H1 (cell line): ENCODE data around the gene CCL7. TPM values are rescaled to one million over a fixed set of nuclear protein-coding genes. Genes with fewer than 3 reads are reported as not detected.

ENCODE experiments used
- CTCF ChIA-PET: fragments of 300-600 bp; sonication (Branson Sonifier 250); formaldehyde crosslinking; loops from one replicate; lab custom pipeline; 2021; ENCODE audit not compliant: partially characterized antibody; lab: Charles Lee
- POLR2A ChIA-PET: fragments of 300-600 bp; sonication (Branson Sonifier 250); formaldehyde crosslinking; loops from one replicate; lab custom pipeline; 2021; ENCODE audit warnings: inconsistent platforms; ENCODE audit not compliant: partially characterized antibody; lab: Charles Lee
- DNase-seq, 2 experiments: peaks; one replicate each; pipeline versions ENCODE4 v3.0.0 to v3.0.0-alpha.2; 2010 to 2022; ENCODE audit warnings: low spot score in 2 of 2, low read depth in 1 of 2, mixed read lengths in 1 of 2
- FAIRE-seq: peaks from 2 replicates; lab custom pipeline; 2011; peaks lifted over from hg19 to GRCh38; lab: Jason Lieb, UNC
- H2AFZ ChIP-seq: 2 replicates; pipeline ENCODE4 v1.8.1; 2012; ENCODE audit warnings: low read length, inconsistent platforms
- H2AK5ac ChIP-seq: 2 replicates; pipeline ENCODE4 v1.6.1; 2013; ENCODE audit warnings: low read depth, low read length
- H2BK120ac ChIP-seq: replicated peaks from 2 replicates; pipeline ENCODE3; 2013; ENCODE audit warnings: low read depth, low read length, inconsistent platforms
- H2BK12ac ChIP-seq: 2 replicates; pipeline ENCODE4 v1.6.1; 2013; ENCODE audit warnings: low read depth, low read length
- H2BK15ac ChIP-seq: 2 replicates; pipeline ENCODE4 v1.6.1; 2013; ENCODE audit warnings: low read length
- H2BK20ac ChIP-seq: 2 replicates; pipeline ENCODE4 v1.6.1; 2013; ENCODE audit warnings: low read length
- H2BK5ac ChIP-seq: 2 replicates; pipeline ENCODE4 v1.6.1; 2013; ENCODE audit warnings: low read depth, low read length
- H3K14ac ChIP-seq: 2 replicates; pipeline ENCODE4 v1.6.1; 2013; ENCODE audit warnings: inconsistent platforms; ENCODE audit not compliant: insufficient read length
- H3K18ac ChIP-seq: 2 replicates; pipeline ENCODE4 v1.6.1; 2013; ENCODE audit warnings: low read length; ENCODE audit errors: extremely low read depth
- H3K23ac ChIP-seq: 2 replicates; pipeline ENCODE4 v1.6.1; 2013; ENCODE audit warnings: inconsistent platforms; ENCODE audit not compliant: insufficient read length
- H3K23me2 ChIP-seq: 2 replicates; pipeline ENCODE4 v1.6.1; 2013; ENCODE audit warnings: low read depth, low read length
- H3K27ac ChIP-seq: 2 replicates; pipeline ENCODE4 v1.6.1; 2011; ENCODE audit warnings: low read depth, low read length, inconsistent platforms
- H3K27me3 ChIP-seq, 4 experiments: replicated peaks in 1 of 4; 1 replicate in 1 of 4; 2 replicates in 3 of 4; pipeline versions ENCODE4 v1.6.1 to v1.8.1; 2011 to 2013; ENCODE audit warnings: low read length in 3 of 4, mild to moderate bottlenecking in 3 of 4, inconsistent platforms in 2 of 4, mixed read lengths in 2 of 4, moderate library complexity in 1 of 4; ENCODE audit not compliant: control insufficient read depth in 3 of 4, insufficient read depth in 3 of 4; ENCODE audit errors: extremely low read depth in 1 of 4
- H3K36me3 ChIP-seq, 4 experiments: 2 replicates each; pipeline versions ENCODE4 v1.6.1 to v1.8.1; 2011 to 2013; ENCODE audit warnings: mild to moderate bottlenecking in 4 of 4, low read length in 3 of 4, moderate library complexity in 2 of 4, control low read depth in 1 of 4, inconsistent platforms in 1 of 4; ENCODE audit not compliant: insufficient read depth in 4 of 4, control insufficient read depth in 2 of 4
- H3K4ac ChIP-seq: replicated peaks from 2 replicates; pipeline ENCODE3; 2013; ENCODE audit warnings: low read length, low read depth, mixed read lengths, inconsistent platforms; ENCODE audit not compliant: insufficient read length
- H3K4me1 ChIP-seq, 4 experiments: replicated peaks in 1 of 4; 1 replicate in 1 of 4; 2 replicates in 3 of 4; pipeline versions ENCODE4 v1.6.1 to v1.8.1; 2011 to 2013; ENCODE audit warnings: low read length in 3 of 4, inconsistent platforms in 2 of 4, mixed read lengths in 1 of 4; ENCODE audit not compliant: insufficient read depth in 4 of 4, control insufficient read depth in 3 of 4
- H3K4me2 ChIP-seq, 2 experiments: 2 replicates each; pipeline versions ENCODE4 v1.6.1 to v1.8.1; 2011 to 2013; ENCODE audit warnings: low read depth in 2 of 2, low read length in 2 of 2, control low read depth in 1 of 2, inconsistent platforms in 1 of 2, mild to moderate bottlenecking in 1 of 2; ENCODE audit not compliant: insufficient read depth in 1 of 2
- H3K4me3 ChIP-seq, 4 experiments: fragments of 200-600, 300-600 bp in 1 of 4; sonication (generic), shearing (Covaris generic), sonication (Bioruptor Twin) in 1 of 4; 2 replicates each; pipeline versions ENCODE4 v1.5.1 to v1.8.1; 2011 to 2016; ENCODE audit warnings: low read length in 4 of 4, low read depth in 3 of 4, control low read depth in 2 of 4, inconsistent platforms in 2 of 4, mild to moderate bottlenecking in 2 of 4, mixed read lengths in 1 of 4, moderate library complexity in 1 of 4; ENCODE audit not compliant: insufficient read depth in 2 of 4; ENCODE audit errors: extremely low read depth in 1 of 4
- H3K56ac ChIP-seq: replicated peaks from 2 replicates; pipeline ENCODE3; 2013; ENCODE audit warnings: low read depth, mild to moderate bottlenecking, mixed read lengths, low read length, inconsistent platforms; ENCODE audit not compliant: insufficient read length
- H3K79me1 ChIP-seq: 2 replicates; pipeline ENCODE4 v1.6.1; 2013; ENCODE audit warnings: low read depth, low read length, control low read depth
- H3K79me2 ChIP-seq, 2 experiments: 2 replicates each; pipeline versions ENCODE4 v1.6.1 to v1.8.1; 2012 to 2013; ENCODE audit warnings: low read length in 2 of 2, mild to moderate bottlenecking in 2 of 2, inconsistent platforms in 1 of 2; ENCODE audit not compliant: insufficient read depth in 2 of 2, control insufficient read depth in 1 of 2
- H3K9ac ChIP-seq, 4 experiments: replicated peaks in 1 of 4; 1 replicate in 1 of 4; 2 replicates in 3 of 4; pipeline versions ENCODE4 v1.6.1 to v1.8.1; 2011 to 2013; ENCODE audit warnings: low read depth in 3 of 4, low read length in 3 of 4, control low read depth in 2 of 4, mild to moderate bottlenecking in 2 of 4, moderate library complexity in 2 of 4, inconsistent platforms in 1 of 4; ENCODE audit errors: extremely low read depth in 1 of 4
- H3K9me3 ChIP-seq, 2 experiments: 2 replicates each; pipeline versions ENCODE4 v1.6.1 to v1.8.1; 2012 to 2013; ENCODE audit warnings: mild to moderate bottlenecking in 2 of 2, moderate library complexity in 2 of 2, control low read depth in 1 of 2, inconsistent platforms in 1 of 2, low read depth in 1 of 2, low read length in 1 of 2, mixed read lengths in 1 of 2; ENCODE audit not compliant: insufficient read depth in 2 of 2
- H4K20me1 ChIP-seq, 2 experiments: replicated peaks in 1 of 2; 2 replicates each; pipeline versions ENCODE3 to v1.8.1; 2011 to 2013; ENCODE audit warnings: inconsistent platforms in 2 of 2, low read length in 2 of 2, mild to moderate bottlenecking in 1 of 2; ENCODE audit not compliant: insufficient read depth in 2 of 2, control insufficient read depth in 1 of 2
- H4K5ac ChIP-seq: 2 replicates; pipeline ENCODE4 v1.6.1; 2013; ENCODE audit warnings: low read length, low read depth, mixed read lengths, inconsistent platforms; ENCODE audit not compliant: insufficient read length
- H4K8ac ChIP-seq: 2 replicates; pipeline ENCODE4 v1.8.0; 2013; ENCODE audit warnings: mild to moderate bottlenecking, moderate library complexity, low read length, inconsistent platforms; ENCODE audit not compliant: insufficient read depth; ENCODE audit errors: extremely low read depth
- H4K91ac ChIP-seq: replicated peaks from 2 replicates; pipeline ENCODE3; 2013; ENCODE audit warnings: low read length, mixed read lengths, inconsistent platforms; ENCODE audit not compliant: insufficient read length
- ASH2L ChIP-seq: fragments of 200-600, 300-600 bp; sonication (generic); IDR thresholded peaks from one replicate; pipeline ENCODE4 v1.7.1; 2017; ENCODE audit warnings: low read length
- ATF3 ChIP-seq: IDR thresholded peaks from 2 replicates; pipeline ENCODE4 v1.6.1; 2011; ENCODE audit warnings: low read depth, mild to moderate bottlenecking, low read length; ENCODE audit not compliant: insufficient read depth
- CREB1 ChIP-seq: IDR thresholded peaks from 2 replicates; pipeline ENCODE4 v1.6.1; 2012; ENCODE audit warnings: inconsistent platforms
- EP300 ChIP-seq, 2 experiments: IDR thresholded peaks; 1 replicate in 1 of 2; 2 replicates in 1 of 2; pipeline ENCODE4 v1.6.1; 2011 to 2012; ENCODE audit warnings: low read depth in 2 of 2, low read length in 2 of 2, mild to moderate bottlenecking in 2 of 2, borderline replicate concordance in 1 of 2, inconsistent platforms in 1 of 2, moderate library complexity in 1 of 2
- JUN ChIP-seq: IDR thresholded peaks from 2 replicates; pipeline ENCODE4 v1.6.1; 2011; ENCODE audit warnings: low read depth, mild to moderate bottlenecking, improper control_type of control experiment, low read length
- KDM5A ChIP-seq: fragments of 200-600 bp; IDR thresholded peaks from 2 replicates; pipeline ENCODE4 v1.7.1; 2012; ENCODE audit warnings: mild to moderate bottlenecking, low read length, inconsistent platforms, mixed read lengths
- MAX ChIP-seq: IDR thresholded peaks from 2 replicates; pipeline ENCODE4 v1.6.1; 2012; ENCODE audit warnings: inconsistent platforms
- RBBP5 ChIP-seq: IDR thresholded peaks from 2 replicates; pipeline ENCODE4 v1.7.1; 2012; ENCODE audit warnings: low read depth, mild to moderate bottlenecking, inconsistent platforms, low read length, moderate library complexity, borderline replicate concordance
- RFX5 ChIP-seq: IDR thresholded peaks from 2 replicates; pipeline ENCODE4 v1.6.1; 2011; ENCODE audit warnings: low read depth, low read length, improper control_type of control experiment, borderline replicate concordance
- RNF2 ChIP-seq: fragments of 200-900, 300-1000 bp; sonication (generic); IDR thresholded peaks from 2 replicates; pipeline ENCODE4 v1.7.1; 2016; ENCODE audit warnings: borderline replicate concordance, low read depth, mild to moderate bottlenecking, antibody characterized with exemption, low read length; ENCODE audit not compliant: poor library complexity, severe bottlenecking; ENCODE audit errors: missing control alignments
- SP4 ChIP-seq: IDR thresholded peaks from 2 replicates; pipeline ENCODE4 v1.6.1; 2012; ENCODE audit warnings: low read length, inconsistent platforms
- ZNF274 ChIP-seq: IDR thresholded peaks from 2 replicates; pipeline ENCODE4 v1.7.0; 2012; ENCODE audit warnings: low read length, borderline replicate concordance; ENCODE audit errors: extremely low read depth
- WGBS, 2 experiments: shearing (Covaris generic) in 1 of 2; methylation state at CpG; one replicate each; pipeline versions ENCODE4 v1.1.6 to v1.1.7; 2013 to 2015; ENCODE audit warnings: low lambda C conversion rate in 2 of 2, mixed read lengths in 2 of 2, inconsistent platforms in 1 of 2, low coverage in 1 of 2, missing lambda C conversion rate in 1 of 2; ENCODE audit not compliant: insufficient replicate concordance in 2 of 2, insufficient coverage in 1 of 2, insufficient read length in 1 of 2; ENCODE audit errors: extremely low coverage in 1 of 2, missing lambda C conversion rate in 1 of 2; 5-methylcytosine and 5-hydroxymethylcytosine counted together
- polyA plus RNA-seq, 7 experiments: library from polyadenylated mRNA; depleted of rRNA in 3 of 7; stranded (reverse) in 5 of 7; unstranded in 2 of 7; fragments of >200 nt in 5 of 7; fragments of 200-250 nt in 2 of 7; gene quantifications; 1 replicate in 5 of 7; 2 replicates in 1 of 7; 4 replicates in 1 of 7; pipeline versions ENCODE4 v1.2.1 to v1.2.3, GENCODE V29; 2011 to 2013; ENCODE audit warnings: missing spikeins in 2 of 7, mixed read lengths in 2 of 7
- total RNA-seq: library from RNA; stranded (reverse); fragmentation: NEBNext Ultra II Directional; extraction: Animal tissue kit (Norgen Biotek cat#: 25700); gene quantifications from 2 replicates; pipeline ENCODE4 v1.2.1, GENCODE V29; 2021

Gene CCL7
- total and polyA plus RNA-seq, 2 of the 8 experiments (the other 6 are each of a cell fraction or from before 2014, with no cell fraction given) = not detected

GRCh38 chr17:34300652-34301370, 30.8 kb downstream of the CCL7 start:
- H4K5ac ChIP-seq = no peak overlapping the region
- H2AK5ac ChIP-seq = no peak overlapping the region
- no peak overlapping the region for H2AFZ ChIP-seq
- H3K79me1 ChIP-seq = no peaks in the 10 kb centered on the region
- no peak overlapping the region for H4K91ac ChIP-seq
- CTCF ChIA-PET = interaction anchor here (0.7 to 13.3 kb wide), 12 partner anchors 10 to 158 kb away, joined by 3 to 210 read pairs (median 3); partner anchors contain the start of genes CCL1 and CCL13
- H3K79me2 ChIP-seq = no peaks in the 10 kb centered on the region
- H3K23ac ChIP-seq = no peak overlapping the region
- H3K23me2 ChIP-seq = no peaks in the 10 kb centered on the region
- DNase-seq = no peak
- H3K9ac ChIP-seq = no peak overlapping the region
- no peak overlapping the region for H2BK15ac ChIP-seq
- H3K27ac ChIP-seq = no peak overlapping the region
- no peaks in the 10 kb centered on the region for H3K9me3 ChIP-seq
- POLR2A ChIA-PET = no interaction called here
- FAIRE-seq = no peak
- no peak overlapping the region for H2BK20ac ChIP-seq
- no peak overlapping the region for H2BK120ac ChIP-seq
- no peak overlapping the region for H3K4ac ChIP-seq
- no peak overlapping the region for H2BK12ac ChIP-seq
- H3K14ac ChIP-seq = no peak overlapping the region
- H3K4me3 ChIP-seq = no peak overlapping the region
- no peaks in the 10 kb centered on the region for H3K4me1 ChIP-seq
- H2BK5ac ChIP-seq = no peak overlapping the region
- no peaks in the 10 kb centered on the region for H3K36me3 ChIP-seq
- H4K8ac ChIP-seq = no peak overlapping the region
- WGBS, 2 experiments = 80% methylated on average over 3 of the region's 3 CpGs; no CpG with 5 or more reads in 1 of the 2 experiments
- peaks cover 0 to 6% (median 4%) of the 10 kb centered on the region in 4 experiments; a peak in 4 of 7 replicates for H3K27me3 ChIP-seq
- no peak overlapping the region for H3K56ac ChIP-seq
- no peaks in the 10 kb centered on the region for H4K20me1 ChIP-seq
- H3K4me2 ChIP-seq = no peak overlapping the region
- no peak overlapping the region for H3K18ac ChIP-seq
- TF ChIP-seq CREB1 = no peak
- no peak for TF ChIP-seq RBBP5
- TF ChIP-seq ATF3 = no peak
- no peak for TF ChIP-seq EP300 (IDR thresholded peaks at IDR 0.05; ENCODE audit: borderline replicate concordance in 1 of 2, low read depth in 2 of 2, low read length in 2 of 2)
- TF ChIP-seq RNF2 = no peak
- TF ChIP-seq SP4 = no peak
- no peak for TF ChIP-seq MAX
- TF ChIP-seq ASH2L = no peak
- TF ChIP-seq KDM5A = no peak
- no peak for TF ChIP-seq JUN
- no peak for TF ChIP-seq RFX5
- no peak for TF ChIP-seq ZNF274
